Ramos (cell line): ENCODE data around the gene UQCC2.

Source experiments
- in situ Hi-C: fragments of 300-500 bp; cut with MboI; formaldehyde crosslinking; loops from one replicate; pipeline ENCODE4 v1.14.3; 2022; ENCODE audit warnings: low sequenced_read_pairs; ENCODE audit not compliant: unreplicated experiment

Gene UQCC2

GRCh38 chr6:33711140-33712129 is at the start of gene UQCC2:
UQCC2 (minus strand) TSS chr6:33711700; CDS start chr6:33711686, 14 bp downstream.
- in situ Hi-C loops: no loop called here

GRCh38 chr6:33759887-33760629 is 48.6 kb upstream of the UQCC2 start:
- in situ Hi-C loops: no loop called here

GRCh38 chr6:33758815-33759216 is 47.3 kb upstream of the UQCC2 start:
- in situ Hi-C loops: no loop called here

- in situ Hi-C loops: no loop called here
These were observed 46.4 kb upstream of the UQCC2 start for GRCh38 chr6:33757906-33758305.

GRCh38 chr6:33757113-33757512 is 45.6 kb upstream of the UQCC2 start:
- in situ Hi-C loops: no loop called here

GRCh38 chr6:33756211-33756954 is 44.9 kb upstream of the UQCC2 start:
- in situ Hi-C loops: no loop called here

- in situ Hi-C loops: no loop called here
These were observed 43.8 kb upstream of the UQCC2 start for GRCh38 chr6:33755070-33755869.

- in situ Hi-C loops: no loop called here
These were observed 42.7 kb upstream of the UQCC2 start for GRCh38 chr6:33754222-33754621.

GRCh38 chr6:33752646-33753015 is 41.1 kb upstream of the UQCC2 start:
- in situ Hi-C loops: no loop called here

- in situ Hi-C loops: no loop called here
These were observed 40.5 kb upstream of the UQCC2 start for GRCh38 chr6:33751771-33752645.

GRCh38 chr6:33750244-33750991 is 38.9 kb upstream of the UQCC2 start:
- in situ Hi-C loops: no loop called here

- in situ Hi-C loops: no loop called here
These were observed 37.9 kb upstream of the UQCC2 start for GRCh38 chr6:33749401-33749800.

- in situ Hi-C loops: no loop called here
These were observed 37.3 kb upstream of the UQCC2 start for GRCh38 chr6:33748841-33749240.

- in situ Hi-C loops: no loop called here
These were observed 36.3 kb upstream of the UQCC2 start for GRCh38 chr6:33747823-33748222.

- in situ Hi-C loops: no loop called here
These were observed 35.2 kb upstream of the UQCC2 start, which contains the start of gene IP6K3 for GRCh38 chr6:33746651-33747100. IP6K3 (minus strand) TSS chr6:33746905; CDS start chr6:33735476, 11,429 bp downstream.

GRCh38 chr6:33746036-33746600 is 34.6 kb upstream of the UQCC2 start:
- in situ Hi-C loops: no loop called here

- in situ Hi-C loops: no loop called here
These were observed 34.0 kb upstream of the UQCC2 start for GRCh38 chr6:33745548-33745947.
